ENCODE measurements around the gene MICAL3.
A peak's percentile ranks its signal among the peaks of the same experiment; 100 is the strongest.

Gene MICAL3

DNA sequence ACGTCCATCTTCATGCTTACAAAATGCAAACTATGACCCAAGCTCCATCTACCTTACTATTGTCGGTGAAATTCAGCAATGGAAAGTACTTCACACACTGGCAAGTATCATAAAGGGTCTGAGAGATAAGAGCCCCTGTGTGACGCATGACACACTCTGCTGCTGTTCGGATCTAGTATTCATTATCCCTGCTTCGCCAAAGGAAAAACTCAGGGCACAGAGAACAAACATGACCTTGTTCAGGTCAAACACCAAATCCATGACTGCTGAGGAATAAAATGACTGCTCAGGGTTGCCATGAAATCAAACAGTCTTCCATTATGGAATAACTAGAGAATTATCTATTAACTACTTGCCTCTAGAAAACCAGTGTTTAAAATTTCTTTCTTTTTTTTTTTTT is 73.0 kb downstream of the MICAL3 start:
- TF ChIP-seq BACH2 (CRISPR knock-in tag; IDR thresholded peaks at IDR 0.05; ENCODE audit: borderline replicate concordance) (no peak), CSDC2 (CRISPR knock-in tag; IDR thresholded peaks at IDR 0.05) (no peak), ZNF70 (CRISPR knock-in tag; IDR thresholded peaks at IDR 0.05) (no peak), GLIS3 (CRISPR knock-in tag; IDR thresholded peaks at IDR 0.05) (no peak)
- no peak for ATAC-seq

GRCh38 chr22:17950651-17951214 is 73.6 kb downstream of the MICAL3 start:
- no peak for TF ChIP-seq ZC3H10 (CRISPR knock-in tag; IDR thresholded peaks at IDR 0.05)
- no peak for TF ChIP-seq CSRNP3 (CRISPR knock-in tag; IDR thresholded peaks at IDR 0.05)
- peak; percentile 13; the same call in 1 of the 3 replicates for ATAC-seq

- TF ChIP-seq ARNTL (CRISPR knock-in tag; IDR thresholded peaks at IDR 0.05; ENCODE audit: borderline replicate concordance, low read depth) (no peak), ZFP3 (CRISPR knock-in tag; IDR thresholded peaks at IDR 0.05) (no peak), CSRNP3 (CRISPR knock-in tag; IDR thresholded peaks at IDR 0.05) (no peak), BACH2 (CRISPR knock-in tag; IDR thresholded peaks at IDR 0.05; ENCODE audit: borderline replicate concordance) (no peak), RARB (CRISPR knock-in tag; IDR thresholded peaks at IDR 0.05) (no peak), GLIS3 (CRISPR knock-in tag; IDR thresholded peaks at IDR 0.05) (no peak), ZNF565 (CRISPR knock-in tag; conservative IDR thresholded peaks at IDR 0.05; ENCODE audit: low read depth) (no peak), ZNF8 (CRISPR knock-in tag; IDR thresholded peaks at IDR 0.05) (no peak), CSDC2 (CRISPR knock-in tag; IDR thresholded peaks at IDR 0.05) (no peak), ZC3H10 (CRISPR knock-in tag; IDR thresholded peaks at IDR 0.05) (no peak), ZNF70 (CRISPR knock-in tag; IDR thresholded peaks at IDR 0.05) (no peak), ZFP30 (CRISPR knock-in tag; IDR thresholded peaks at IDR 0.05) (no peak), SNAI2 (CRISPR knock-in tag; IDR thresholded peaks at IDR 0.05) (no peak)
- TF ChIP-seq, protein P1, sequence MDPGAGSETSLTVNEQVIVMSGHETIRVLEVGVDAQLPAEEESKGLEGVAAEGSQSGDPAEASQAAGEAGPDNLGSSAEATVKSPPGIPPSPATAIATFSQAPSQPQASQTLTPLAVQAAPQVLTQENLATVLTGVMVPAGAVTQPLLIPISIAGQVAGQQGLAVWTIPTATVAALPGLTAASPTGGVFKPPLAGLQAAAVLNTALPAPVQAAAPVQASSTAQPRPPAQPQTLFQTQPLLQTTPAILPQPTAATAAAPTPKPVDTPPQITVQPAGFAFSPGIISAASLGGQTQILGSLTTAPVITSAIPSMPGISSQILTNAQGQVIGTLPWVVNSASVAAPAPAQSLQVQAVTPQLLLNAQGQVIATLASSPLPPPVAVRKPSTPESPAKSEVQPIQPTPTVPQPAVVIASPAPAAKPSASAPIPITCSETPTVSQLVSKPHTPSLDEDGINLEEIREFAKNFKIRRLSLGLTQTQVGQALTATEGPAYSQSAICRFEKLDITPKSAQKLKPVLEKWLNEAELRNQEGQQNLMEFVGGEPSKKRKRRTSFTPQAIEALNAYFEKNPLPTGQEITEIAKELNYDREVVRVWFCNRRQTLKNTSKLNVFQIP (CRISPR knock-in tag; IDR thresholded peaks at IDR 0.05; ENCODE audit: borderline replicate concordance, low read depth): no peak
- ATAC-seq: peak; percentile 21
These were observed 74.5 kb downstream of the MICAL3 start for GRCh38 chr22:17949642-17950473.

DNA sequence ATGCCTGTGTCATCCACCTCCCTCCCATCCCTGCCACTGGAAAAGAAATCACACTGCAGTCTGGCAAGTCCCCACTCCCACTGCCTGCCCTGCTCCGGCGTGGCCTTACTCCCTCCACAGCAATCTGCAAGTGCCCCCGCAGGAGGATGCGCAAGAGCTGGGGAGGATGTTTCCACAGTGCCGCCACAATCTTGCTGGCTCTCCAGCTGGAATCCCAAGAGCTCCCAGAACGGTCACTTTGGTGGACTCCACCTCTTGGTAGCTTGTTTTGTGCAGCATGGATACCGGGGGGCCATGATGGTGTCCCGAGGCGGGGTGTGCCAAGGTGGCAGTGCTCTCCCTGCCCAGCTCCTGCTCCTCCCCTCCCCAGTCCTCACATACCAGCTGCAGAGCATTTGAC is 76.3 kb downstream of the MICAL3 start:
- TF ChIP-seq PPARA (CRISPR knock-in tag; IDR thresholded peaks at IDR 0.05; ENCODE audit: borderline replicate concordance) (no peak), ZC3H10 (CRISPR knock-in tag; IDR thresholded peaks at IDR 0.05) (no peak), TOX (CRISPR knock-in tag; IDR thresholded peaks at IDR 0.05; ENCODE audit: borderline replicate concordance) (no peak), ESRRG (CRISPR knock-in tag; IDR thresholded peaks at IDR 0.05) (no peak), BACH2 (CRISPR knock-in tag; IDR thresholded peaks at IDR 0.05; ENCODE audit: borderline replicate concordance) (no peak), GLIS3 (CRISPR knock-in tag; IDR thresholded peaks at IDR 0.05) (no peak), ZNF8 (CRISPR knock-in tag; IDR thresholded peaks at IDR 0.05) (no peak), TSHZ2 (CRISPR knock-in tag; IDR thresholded peaks at IDR 0.05) (no peak), SNAI2 (CRISPR knock-in tag; IDR thresholded peaks at IDR 0.05) (no peak), ZNF70 (CRISPR knock-in tag; IDR thresholded peaks at IDR 0.05) (no peak), RARB (CRISPR knock-in tag; IDR thresholded peaks at IDR 0.05) (no peak), ZFP30 (CRISPR knock-in tag; IDR thresholded peaks at IDR 0.05) (no peak)
- ATAC-seq: no peak
